ENCODE measurements around the gene TACO1. TPM values are rescaled to one million over a fixed set of nuclear protein-coding genes. Genes with fewer than 3 reads are reported as not detected.
A peak's percentile ranks its signal among the peaks of the same experiment; 100 is the strongest.

TACO1 gene
- total and polyA plus RNA-seq, 9 of the 15 experiments (the other 6 are each of a cell fraction or from before 2014, with no cell fraction given): 10.3 to 41.6 (median 30.9) TPM

DNA sequence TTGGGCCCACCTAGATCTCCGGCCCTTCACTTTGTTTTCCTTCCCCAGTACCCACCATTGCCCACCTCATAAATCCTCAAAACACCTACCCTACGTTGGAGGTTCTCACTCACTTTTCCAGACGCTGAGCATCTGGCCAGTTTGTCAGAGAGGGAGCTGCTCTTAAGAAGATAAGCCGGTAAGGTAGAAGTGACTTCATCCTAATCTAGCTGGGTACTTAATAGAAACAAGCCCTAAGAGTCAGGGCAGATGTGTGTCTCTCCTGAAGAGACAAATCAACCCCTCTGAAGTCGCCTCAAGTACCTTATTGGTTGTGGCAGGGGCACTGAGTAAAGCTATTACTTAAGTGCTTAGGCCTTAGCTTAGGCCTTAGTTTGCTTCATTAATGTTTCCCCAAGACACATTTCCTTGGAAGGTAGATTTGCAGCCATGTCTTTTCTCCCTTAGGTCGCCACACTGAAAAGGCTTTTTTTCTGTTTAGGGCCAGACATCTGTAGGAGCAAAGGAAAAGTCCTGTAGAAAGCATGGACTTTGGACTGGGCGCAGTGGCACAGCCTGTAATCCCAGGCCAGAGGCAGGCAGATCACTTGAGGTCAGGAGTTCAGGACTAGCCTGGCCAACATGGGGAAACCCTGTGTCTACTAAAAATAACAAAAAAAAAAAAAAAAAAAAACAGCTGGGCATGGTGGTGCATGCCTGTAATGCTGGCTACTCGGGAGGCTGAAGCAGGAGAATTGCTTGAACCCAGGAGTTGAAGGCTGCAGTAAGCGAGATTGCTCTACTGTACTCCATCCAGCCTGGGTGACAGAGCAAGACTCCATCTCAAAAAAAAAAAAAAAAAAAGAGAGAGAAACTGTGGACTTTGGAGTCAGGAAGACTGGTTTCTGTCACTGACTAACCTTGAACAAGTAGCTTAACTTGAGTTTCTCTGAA is 1.0 kb downstream of the TACO1 start:
- Histone ChIP-seq H4K20me1 (replicated peaks; ENCODE audit: control insufficient read depth, insufficient read depth, low read length) (no peaks in the 10 kb centered on the region), H3K27ac (ENCODE audit: extremely low read depth, low read depth, low read length) (peak overlapping the region; percentile 78), H3K4me2 (ENCODE audit: insufficient read depth, low read length) (peak overlapping the region; percentile 99), H3K27me3 (ENCODE audit: control insufficient read depth in 2 of 2, insufficient read depth in 2 of 2, low read length in 2 of 2) (no peaks in the 10 kb centered on the region), H3K9me1 (ENCODE audit: control insufficient read depth, insufficient read depth, low read length) (no peaks in the 10 kb centered on the region), H3K9ac (ENCODE audit: insufficient read depth in 1 of 2, low read depth in 2 of 2, low read length in 2 of 2) (peak overlapping the region; percentile 87 to 100), H3K9me3 (replicated peaks; ENCODE audit: control insufficient read depth, insufficient read depth, low read depth, low read length) (no peaks in the 10 kb centered on the region), H3K36me3 (ENCODE audit: control insufficient read depth, insufficient read depth, low read length) (peaks cover 33% of the 10 kb centered on the region; the same call in 2 of the 3 replicates), H3K4me3 (peak overlapping the region; percentile 76), H3K79me2 (ENCODE audit: control insufficient read depth, insufficient read depth, low read length) (peaks cover 22% of the 10 kb centered on the region), H3K4me1 (replicated peaks in 1 of 2; ENCODE audit: control insufficient read depth in 2 of 2, insufficient read depth in 2 of 2, low read length in 2 of 2) (peaks cover 13 to 18% of the 10 kb centered on the region in 2 experiments; a peak in 3 of 5 replicates), H2AFZ (ENCODE audit: low read depth, low read length) (peak overlapping the region; percentile 98)
- TF ChIP-seq NR1H2 (CRISPR knock-in tag; IDR thresholded peaks at IDR 0.05) (no peak), ZNF431 (CRISPR knock-in tag; IDR thresholded peaks at IDR 0.05) (no peak), TCF3 (CRISPR knock-in tag; IDR thresholded peaks at IDR 0.05) (0 out of 2 replicates have a peak, but pooled peaks have one; percentile 18), POLR2AphosphoS5 (IDR thresholded peaks at IDR 0.05; ENCODE audit: control insufficient read depth, insufficient read depth, low read depth, low read length) (0 out of 2 replicates have a peak, but pooled peaks have one; percentile 25), ZNF589 (CRISPR knock-in tag; IDR thresholded peaks at IDR 0.05; ENCODE audit: low read depth) (no peak)
- in situ Hi-C loops (cut with MboI): loop anchor here (5.0 kb wide), 1 partner anchor 179 kb away; no protein-coding TSS in a partner anchor
- FAIRE-seq (no peak), ATAC-seq (peak; percentile 31), DNase-seq (ENCODE audit: extremely low read depth in 1 of 4, low spot score in 3 of 4) (peak; percentile 23 to 52 (median 26))
- WGBS (ENCODE audit: insufficient coverage, low coverage, missing lambda C conversion rate): 22% methylated on average over 8 of the region's 9 CpGs
- intact Hi-C loops (cut with micrococcal nuclease): loop anchor here (5.0 kb wide), 1 partner anchor 49 kb away; the partner anchor contains the start of gene DCAF7
- TSS peak; percentile 67 for BruUV-seq (replicated peaks)
- ChIA-PET POLR2A (interaction anchor here (0.6 to 2.8 kb wide), 9 partner anchors 10 to 141 kb away, joined by 3 to 13 read pairs (median 3); partner anchors contain the start of gene MAP3K3), CTCF (ENCODE audit: low intra/inter-chr PET ratio) (no interaction called here)

Measured in K562 (cell line).